GM18870 (cell line): ENCODE data around the gene CPEB1.
A peak's percentile ranks its signal among the peaks of the same experiment; 100 is the strongest.
"Not testable (repeated sequence)": the region's sequence is repeated elsewhere in the genome, so short reads cannot be mapped to it uniquely, and the experiment has no call there.

Experiments used
- ATAC-seq: cut with Tn5 transposase; IDR thresholded peaks from one replicate; pipeline ENCODE4 v1.9.1; 2021; ENCODE audit warnings: moderate library complexity; ENCODE audit not compliant: unreplicated experiment

Gene CPEB1

GRCh38 chr15:82530606-82531379, 116.4 kb downstream of the CPEB1 start:
- peak; percentile 88 for ATAC-seq

GRCh38 chr15:82530006-82530405, 117.2 kb downstream of the CPEB1 start:
- no peak for ATAC-seq

- not testable (repeated sequence) for ATAC-seq
Observed at GRCh38 chr15:82513587-82513986, 133.6 kb downstream of the CPEB1 start.

- ATAC-seq = not testable (repeated sequence)
Observed at GRCh38 chr15:82507693-82508092, 139.5 kb downstream of the CPEB1 start.

GRCh38 chr15:82507087-82507486, 140.1 kb downstream of the CPEB1 start:
- ATAC-seq = not testable (repeated sequence)

- ATAC-seq = not testable (repeated sequence)
Observed at GRCh38 chr15:82505842-82506241, 141.3 kb downstream of the CPEB1 start.

GRCh38 chr15:82504074-82504473, 143.1 kb downstream of the CPEB1 start:
- ATAC-seq = not testable (repeated sequence)

GRCh38 chr15:82502700-82503339, 144.3 kb downstream of the CPEB1 start:
- ATAC-seq = peak; percentile 43

GRCh38 chr15:82500772-82501171, 146.4 kb downstream of the CPEB1 start:
- not testable (repeated sequence) for ATAC-seq

GRCh38 chr15:82497978-82498377, 149.2 kb downstream of the CPEB1 start:
- ATAC-seq = not testable (repeated sequence)
